HG02642 (cell line): ENCODE measurements around the gene MAFF.

ENCODE experiments used
- ATAC-seq: cut with Tn5 transposase; IDR thresholded peaks from one replicate; pipeline ENCODE4 v1.9.1; 2021; ENCODE audit warnings: mild to moderate bottlenecking; ENCODE audit not compliant: unreplicated experiment, poor library complexity

Gene MAFF

DNA sequence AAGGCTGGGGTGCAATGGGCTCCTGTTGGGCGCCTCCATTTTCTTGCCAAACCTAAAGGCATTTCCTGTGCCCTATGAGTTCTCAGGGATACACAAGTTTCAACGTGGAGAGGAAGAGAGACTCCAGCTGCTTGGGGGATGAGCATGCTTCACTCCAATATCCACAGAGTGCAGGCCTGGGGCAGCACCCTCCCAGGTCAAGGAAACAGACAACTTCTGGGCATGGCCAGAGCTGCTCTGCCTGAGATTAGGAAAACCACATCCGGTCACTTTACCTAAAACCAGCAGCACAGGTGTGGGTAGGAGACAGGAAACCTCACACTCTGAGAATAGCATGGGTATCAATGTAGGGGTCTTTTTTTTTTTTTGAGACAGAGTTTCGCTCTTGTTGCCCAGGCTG lies 42.3 kb downstream of the MAFF start:
- no peak for ATAC-seq

GRCh38 chr22:38246046-38246658 lies 44.4 kb downstream of the MAFF start:
- no peak for ATAC-seq

GRCh38 chr22:38246692-38247091 lies 44.9 kb downstream of the MAFF start:
- ATAC-seq, result no peak

DNA sequence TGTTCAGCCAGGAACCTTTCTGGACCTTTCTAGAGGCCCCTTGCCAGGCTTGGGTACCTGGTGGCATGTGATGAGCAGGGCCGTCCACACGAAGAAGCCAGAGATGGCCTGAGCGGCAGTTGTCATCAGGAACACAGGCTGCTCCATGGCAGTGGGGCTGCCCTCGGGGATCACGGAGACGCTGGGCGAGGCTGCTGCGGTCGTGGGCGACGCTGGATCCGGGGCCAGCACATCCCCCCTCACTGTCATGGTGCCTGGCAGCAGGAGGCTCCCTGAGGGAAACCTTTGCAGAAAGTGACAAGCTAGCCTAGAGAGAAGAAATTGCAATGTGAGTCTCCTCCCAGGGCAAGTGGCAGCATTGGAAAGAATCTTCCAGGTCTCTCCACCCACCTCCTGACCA lies 45.9 kb downstream of the MAFF start:
- ATAC-seq, result no peak

DNA sequence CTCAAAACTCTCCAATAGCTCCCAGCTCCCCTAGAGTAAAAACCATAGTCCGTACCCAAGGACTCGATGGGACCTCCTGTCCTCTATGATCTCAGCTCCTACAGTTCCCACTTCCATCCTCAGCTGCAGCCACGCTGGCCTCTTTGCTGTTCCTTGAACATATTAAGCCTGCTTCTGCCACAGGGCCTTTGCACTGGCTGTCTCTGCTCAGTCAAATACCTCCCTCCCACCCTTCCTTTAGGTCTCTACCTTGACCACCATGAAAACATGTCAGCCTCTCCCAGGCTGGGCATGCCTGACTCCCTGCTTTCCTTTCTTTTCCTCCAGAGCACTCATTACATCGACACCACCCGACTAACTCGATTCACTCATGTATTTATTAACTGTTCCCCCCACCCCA lies 46.5 kb downstream of the MAFF start:
- no peak for ATAC-seq

DNA sequence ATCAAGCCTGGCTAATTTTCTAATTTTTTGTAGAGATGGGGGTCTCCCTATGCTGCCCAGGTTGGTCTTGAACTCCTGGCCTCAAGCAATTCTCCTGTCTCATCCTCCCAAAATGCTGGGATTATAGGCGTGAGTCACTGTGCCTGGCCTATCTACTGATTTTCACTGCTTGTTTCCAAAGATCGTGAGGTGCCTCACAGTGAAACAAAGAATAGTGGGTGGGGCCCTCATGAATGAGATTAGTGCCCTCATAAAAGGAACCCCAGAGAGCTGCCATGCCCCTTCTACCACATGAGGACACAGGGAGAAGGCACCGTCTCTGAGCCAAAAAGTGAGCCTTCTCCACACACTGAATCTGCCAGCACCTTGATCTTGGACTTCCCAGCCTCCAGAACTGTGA lies 47.5 kb downstream of the MAFF start:
- no peak for ATAC-seq

- ATAC-seq, result no peak
Measured at GRCh38 chr22:38249803-38250642, 48.2 kb downstream of the MAFF start.

GRCh38 chr22:38250643-38251340 lies 49.0 kb downstream of the MAFF start:
- no peak for ATAC-seq

DNA sequence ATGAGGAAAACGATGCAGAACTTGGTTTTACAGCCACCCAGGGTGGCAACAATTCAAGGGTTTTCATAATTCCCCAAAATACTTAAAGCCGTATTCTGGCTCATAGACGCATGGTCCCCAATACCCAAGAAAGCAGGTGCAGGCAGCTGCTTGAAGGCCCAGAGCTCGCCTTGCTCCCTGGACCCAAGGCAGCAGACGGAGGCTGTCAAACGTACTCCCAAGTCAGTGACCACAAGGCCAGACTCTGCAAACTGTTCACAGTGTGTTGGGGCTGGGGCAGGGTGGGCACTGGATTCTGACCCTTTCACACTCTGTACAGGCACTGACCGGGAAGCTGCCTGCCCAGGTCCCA lies 49.5 kb downstream of the MAFF start:
- ATAC-seq, result no peak

DNA sequence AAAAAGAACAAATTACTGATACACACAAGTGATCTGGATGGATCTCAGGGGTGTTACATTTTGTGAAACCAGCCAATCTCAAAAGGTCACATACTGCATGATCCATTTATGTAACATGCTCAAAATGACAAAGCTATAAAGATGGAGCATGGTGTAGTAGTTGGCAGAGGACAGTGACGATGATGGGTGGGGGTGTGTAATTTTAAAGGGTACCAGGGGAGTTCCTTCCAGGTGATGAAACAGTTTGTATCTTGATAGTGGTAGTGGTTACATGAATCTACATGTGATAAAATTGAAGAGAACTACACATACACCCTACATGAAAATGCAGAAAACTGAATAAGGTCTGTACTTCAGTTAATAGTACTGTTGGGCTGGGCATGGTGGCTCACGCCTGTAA lies 53.9 kb downstream of the MAFF start:
- no peak for ATAC-seq

DNA sequence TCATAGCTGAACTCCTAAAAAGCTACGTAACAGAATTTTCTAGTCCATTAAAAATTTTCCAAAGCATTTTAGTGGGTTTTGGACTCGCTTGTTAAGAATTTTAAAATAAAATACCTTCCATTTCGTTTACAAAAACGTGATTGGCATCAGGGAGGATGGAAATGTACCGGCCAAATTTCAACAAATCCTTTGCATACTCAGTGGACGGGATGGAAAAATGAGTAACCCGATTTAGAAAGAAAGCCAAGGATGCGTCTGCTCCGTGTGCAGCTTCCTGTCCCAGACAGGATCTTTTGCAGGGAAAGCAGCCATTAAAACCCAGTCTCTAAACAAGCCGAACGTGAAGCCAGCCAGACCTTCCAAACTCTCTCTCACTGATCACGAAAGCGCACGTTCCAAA lies 55.4 kb downstream of the MAFF start:
- no peak for ATAC-seq

GRCh38 chr22:38257650-38258250 lies 56.0 kb downstream of the MAFF start:
- ATAC-seq, result no peak

GRCh38 chr22:38258895-38259294 lies 57.1 kb downstream of the MAFF start:
- no peak for ATAC-seq

DNA sequence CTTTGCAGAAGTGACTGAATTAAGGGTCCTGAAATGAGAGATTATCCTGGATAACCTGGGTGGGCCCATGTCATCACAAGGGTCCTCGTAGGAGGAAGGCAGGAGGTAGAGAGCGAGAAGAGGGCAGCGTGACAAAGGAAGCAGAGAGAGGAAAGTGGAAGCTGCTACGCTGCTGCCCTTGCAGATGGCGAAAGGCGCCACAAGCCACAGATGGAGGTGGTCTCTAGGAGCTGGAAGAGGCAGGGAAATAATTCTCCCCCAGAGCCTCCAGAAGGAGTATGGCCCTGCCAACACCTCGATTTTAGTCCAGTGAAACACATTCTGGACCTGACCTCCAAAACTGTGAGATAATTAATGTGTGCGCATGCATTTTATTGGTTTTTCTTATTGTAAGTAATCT lies 57.6 kb downstream of the MAFF start:
- ATAC-seq, result no peak

GRCh38 chr22:38260761-38261681 lies 59.2 kb downstream of the MAFF start:
- ATAC-seq, result no peak

- no peak for ATAC-seq
Measured at GRCh38 chr22:38262051-38262795, 60.4 kb downstream of the MAFF start.

GRCh38 chr22:38264322-38264843 lies 62.6 kb downstream of the MAFF start:
- no peak for ATAC-seq
